NT2/D1 (cell line): ENCODE data around the gene DBF4B.

Experiments used
- SUZ12 ChIP-seq: IDR thresholded peaks from 2 replicates; pipeline ENCODE4 v1.6.1; 2011; ENCODE audit not compliant: insufficient read length, insufficient read depth; ENCODE audit errors: extremely low read depth
- YY1 ChIP-seq: IDR thresholded peaks from 2 replicates; pipeline ENCODE4 v1.6.1; 2011; ENCODE audit not compliant: insufficient read length, insufficient read depth
- ZNF274 ChIP-seq: IDR thresholded peaks from 2 replicates; pipeline ENCODE4 v1.6.1; 2011; ENCODE audit warnings: mild to moderate bottlenecking, low read depth, low read length

DNA sequence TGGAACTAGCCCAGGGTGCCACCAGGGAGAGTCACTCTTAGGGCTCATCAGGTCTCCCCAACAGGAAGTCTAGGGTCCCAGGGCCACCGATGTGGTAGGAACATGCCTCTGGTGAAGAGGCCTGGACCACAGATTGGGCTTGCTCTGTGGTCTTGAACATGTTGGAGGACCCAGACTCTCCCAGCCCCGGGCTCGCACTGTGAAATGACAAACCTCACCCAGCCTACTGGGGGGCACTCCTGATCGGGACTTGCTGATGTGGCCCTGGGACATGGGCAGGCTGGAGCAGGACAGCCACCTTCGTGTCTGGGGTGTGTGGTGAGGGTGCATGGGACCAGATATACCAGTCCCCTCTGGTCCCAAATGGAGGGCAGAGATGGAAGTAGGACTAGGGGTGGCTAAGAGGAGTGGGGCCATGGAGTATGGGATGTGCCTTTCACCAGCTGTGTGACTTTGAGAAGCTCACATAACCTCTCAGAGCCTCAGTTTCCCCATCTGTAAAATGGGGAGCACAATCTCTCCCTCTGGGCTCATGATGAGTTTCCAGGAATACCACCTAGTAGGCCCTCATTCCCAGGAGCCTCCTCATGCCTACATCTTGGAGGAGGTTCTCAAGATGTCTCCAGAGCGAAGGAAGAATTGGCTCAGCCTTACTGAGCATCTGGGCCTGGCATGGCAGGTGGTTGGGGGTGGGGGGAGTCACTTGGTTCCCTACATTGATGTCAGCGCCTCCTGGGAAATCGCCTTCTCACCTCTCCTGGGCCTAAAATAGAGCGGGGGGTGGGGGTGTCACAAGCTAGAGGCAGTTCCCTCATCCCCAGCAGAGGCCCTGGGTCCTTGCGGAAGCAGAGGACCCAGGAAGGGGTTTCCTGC lies 48.8 kb downstream of the DBF4B start:
- TF ChIP-seq SUZ12 (no peak), ZNF274 (no peak), YY1 (no peak)
